ENCODE data around the gene FAM9C. TPM values are rescaled to one million over a fixed set of nuclear protein-coding genes. Genes with fewer than 3 reads are reported as not detected.

FAM9C gene
- total RNA-seq (2014; rRNA removed; shearing (Covaris generic)) (not detected in 2 replicates), polyA plus RNA-seq (2016; fragmentation: Nextera tagmentation; extraction: Ambion mirVana) (not detected in 2 replicates)

GRCh38 chrX:13044441-13044840 lies at the start of gene FAM9C:
FAM9C (minus strand) TSS chrX:13044620; CDS start chrX:13043789, 831 bp downstream.
- Histone ChIP-seq H3K27me3 (replicated peaks; ENCODE audit: insufficient read depth) (no peaks in the 10 kb centered on the region), H3K27ac (no peak within 1 kb of the TSS), H3F3A (ENCODE audit: insufficient read depth) (no peaks in the 10 kb centered on the region), H3K4me3 (no peak within 1 kb of the TSS), H2AFZ (no peak within 1 kb of the TSS), H3K79me2 (ENCODE audit: insufficient read depth) (no peaks in the 10 kb centered on the region), H3K9me2 (ENCODE audit: insufficient read depth) (no peaks in the 10 kb centered on the region), H3K9ac (no peak within 1 kb of the TSS), H3K36me3 (ENCODE audit: low read depth) (no peaks in the 10 kb centered on the region), H3K4me2 (ENCODE audit: unreplicated experiment) (no peak within 1 kb of the TSS), H4K20me1 (ENCODE audit: insufficient read depth) (no peaks in the 10 kb centered on the region), H3K4me1 (ENCODE audit: insufficient read depth) (0 out of 2 replicates have a peak, but pooled peaks cover 4% of the 10 kb centered on the region), H3K9me3 (ENCODE audit: low read depth) (no peaks in the 10 kb centered on the region)
- in situ Hi-C loops (cut with MboI) = no loop called here
- WGBS, 2 experiments (ENCODE audit: low coverage in 1 of 2, low lambda C conversion rate in 2 of 2, missing lambda C conversion rate in 2 of 2) = 87 to 93% methylated on average over 8 to 20 of the region's 21 CpGs
- TF ChIP-seq EZH2phosphoT487 (IDR thresholded peaks at IDR 0.05; ENCODE audit: insufficient read depth, low read depth) (no peak), EZH2 (IDR thresholded peaks at IDR 0.05; ENCODE audit: insufficient read depth, poor library complexity, severe bottlenecking) (no peak)
- no peak for DNase-seq

- in situ Hi-C loops (cut with MboI) = no loop called here
- no peak overlapping the region for H3K9ac ChIP-seq
- no peaks in the 10 kb centered on the region for H4K20me1 ChIP-seq (ENCODE audit: insufficient read depth)
- H3F3A ChIP-seq (ENCODE audit: insufficient read depth) = 0 out of 2 replicates have a peak, but pooled peaks cover 6% of the 10 kb centered on the region
- H3K4me2 ChIP-seq (ENCODE audit: unreplicated experiment) = no peak overlapping the region
- H3K4me1 ChIP-seq (ENCODE audit: insufficient read depth) = peaks cover 8% of the 10 kb centered on the region; the same call in 1 of the 2 replicates
- TF ChIP-seq EZH2 (IDR thresholded peaks at IDR 0.05; ENCODE audit: insufficient read depth, poor library complexity, severe bottlenecking) = no peak
- no peaks in the 10 kb centered on the region for H3K9me2 ChIP-seq (ENCODE audit: insufficient read depth)
- H3K9me3 ChIP-seq (ENCODE audit: low read depth) = no peaks in the 10 kb centered on the region
- no peak overlapping the region for H3K4me3 ChIP-seq
- no peak overlapping the region for H3K27ac ChIP-seq
- H3K36me3 ChIP-seq (ENCODE audit: low read depth) = no peaks in the 10 kb centered on the region
- WGBS, 2 experiments (ENCODE audit: low coverage in 1 of 2, low lambda C conversion rate in 2 of 2, missing lambda C conversion rate in 2 of 2) = 97 to 100% methylated on average over 6 of the region's 6 CpGs
- no peak overlapping the region for H2AFZ ChIP-seq
- H3K79me2 ChIP-seq (ENCODE audit: insufficient read depth) = no peaks in the 10 kb centered on the region
- no peaks in the 10 kb centered on the region for H3K27me3 ChIP-seq (replicated peaks; ENCODE audit: insufficient read depth)
- no peak for DNase-seq
These were observed 49.2 kb upstream of the FAM9C start for GRCh38 chrX:13093529-13094140.

GRCh38 chrX:13092455-13092941 lies 48.1 kb upstream of the FAM9C start:
- no peaks in the 10 kb centered on the region for H3K27me3 ChIP-seq (replicated peaks; ENCODE audit: insufficient read depth)
- no peak for DNase-seq
- H3K36me3 ChIP-seq (ENCODE audit: low read depth) = no peaks in the 10 kb centered on the region
- H3K9me3 ChIP-seq (ENCODE audit: low read depth) = no peaks in the 10 kb centered on the region
- H3K4me1 ChIP-seq (ENCODE audit: insufficient read depth) = peaks cover 8% of the 10 kb centered on the region; the same call in 1 of the 2 replicates
- no peaks in the 10 kb centered on the region for H4K20me1 ChIP-seq (ENCODE audit: insufficient read depth)
- no peaks in the 10 kb centered on the region for H3K9me2 ChIP-seq (ENCODE audit: insufficient read depth)
- H3K4me3 ChIP-seq = no peak overlapping the region
- no peak overlapping the region for H3K27ac ChIP-seq
- no peak overlapping the region for H3K4me2 ChIP-seq (ENCODE audit: unreplicated experiment)
- 0 out of 2 replicates have a peak, but pooled peaks cover 6% of the 10 kb centered on the region for H3F3A ChIP-seq (ENCODE audit: insufficient read depth)
- WGBS, 2 experiments (ENCODE audit: low coverage in 1 of 2, low lambda C conversion rate in 2 of 2, missing lambda C conversion rate in 2 of 2) = 93 to 100% methylated on average over 6 to 7 of the region's 7 CpGs
- no peaks in the 10 kb centered on the region for H3K79me2 ChIP-seq (ENCODE audit: insufficient read depth)
- TF ChIP-seq EZH2 (IDR thresholded peaks at IDR 0.05; ENCODE audit: insufficient read depth, poor library complexity, severe bottlenecking) (no peak), EZH2phosphoT487 (IDR thresholded peaks at IDR 0.05; ENCODE audit: insufficient read depth, low read depth) (no peak)
- no peak overlapping the region for H2AFZ ChIP-seq
- no peak overlapping the region for H3K9ac ChIP-seq
- in situ Hi-C loops (cut with MboI) = no loop called here

GRCh38 chrX:13091111-13091765 lies 46.8 kb upstream of the FAM9C start:
- H3K27me3 ChIP-seq (replicated peaks; ENCODE audit: insufficient read depth) = no peaks in the 10 kb centered on the region
- H3K9ac ChIP-seq = no peak overlapping the region
- TF ChIP-seq EZH2phosphoT487 (IDR thresholded peaks at IDR 0.05; ENCODE audit: insufficient read depth, low read depth) (no peak), EZH2 (IDR thresholded peaks at IDR 0.05; ENCODE audit: insufficient read depth, poor library complexity, severe bottlenecking) (no peak)
- no peak overlapping the region for H3K4me2 ChIP-seq (ENCODE audit: unreplicated experiment)
- no peaks in the 10 kb centered on the region for H3K36me3 ChIP-seq (ENCODE audit: low read depth)
- H3F3A ChIP-seq (ENCODE audit: insufficient read depth) = 0 out of 2 replicates have a peak, but pooled peaks cover 6% of the 10 kb centered on the region
- no peak overlapping the region for H3K27ac ChIP-seq
- in situ Hi-C loops (cut with MboI) = no loop called here
- WGBS, 2 experiments (ENCODE audit: low coverage in 1 of 2, low lambda C conversion rate in 2 of 2, missing lambda C conversion rate in 2 of 2) = 70 to 100% methylated on average over 4 to 6 of the region's 6 CpGs
- no peaks in the 10 kb centered on the region for H3K79me2 ChIP-seq (ENCODE audit: insufficient read depth)
- no peaks in the 10 kb centered on the region for H3K9me2 ChIP-seq (ENCODE audit: insufficient read depth)
- no peak for DNase-seq
- H3K4me1 ChIP-seq (ENCODE audit: insufficient read depth) = peaks cover 8% of the 10 kb centered on the region; the same call in 1 of the 2 replicates
- no peak overlapping the region for H2AFZ ChIP-seq
- H3K9me3 ChIP-seq (ENCODE audit: low read depth) = no peaks in the 10 kb centered on the region
- H3K4me3 ChIP-seq = no peak overlapping the region
- no peaks in the 10 kb centered on the region for H4K20me1 ChIP-seq (ENCODE audit: insufficient read depth)
